HL-60/S4 treated with retinoic acid at 250 ng/mL for 4 days and 3 days (cell line): ENCODE results near the gene DCAF6.
"Not testable (repeated sequence)": the region's sequence is repeated elsewhere in the genome, so short reads cannot be mapped to it uniquely, and the experiment has no call there.

Experiments used
- in situ Hi-C: fragments of 300-500 bp; cut with MboI; formaldehyde crosslinking; loops from 2 replicates; pipeline ENCODE4 v1.7.0; 2022; ENCODE audit warnings: low sequenced_read_pairs

The DCAF6 gene

GRCh38 chr1:167936068-167936929, at the start of gene DCAF6:
Gene DCAF6, plus strand, starts transcription at chr1:167936683. Its CDS starts 229 bp downstream, at chr1:167936912.
- in situ Hi-C loops, result no loop called here

GRCh38 chr1:167887187-167887586, 49.3 kb upstream of the DCAF6 start:
- in situ Hi-C loops, result not testable (repeated sequence)

- in situ Hi-C loops, result no loop called here
Measured at GRCh38 chr1:167890400-167890799, 46.1 kb upstream of the DCAF6 start.

- in situ Hi-C loops, result no loop called here
Measured at GRCh38 chr1:167893798-167894197, 42.7 kb upstream of the DCAF6 start.

GRCh38 chr1:167898578-167899222, 37.8 kb upstream of the DCAF6 start:
- in situ Hi-C loops, result no loop called here

- in situ Hi-C loops, result no loop called here
Measured at GRCh38 chr1:167899253-167899681, 37.2 kb upstream of the DCAF6 start.

GRCh38 chr1:167900907-167901306, 35.6 kb upstream of the DCAF6 start:
- in situ Hi-C loops, result no loop called here

- in situ Hi-C loops, result no loop called here
Measured at GRCh38 chr1:167904652-167905130, 31.8 kb upstream of the DCAF6 start.

- in situ Hi-C loops, result no loop called here
Measured at GRCh38 chr1:167905182-167905581, 31.3 kb upstream of the DCAF6 start.

GRCh38 chr1:167905671-167906070, 30.8 kb upstream of the DCAF6 start:
- in situ Hi-C loops, result no loop called here

- in situ Hi-C loops, result no loop called here
Measured at GRCh38 chr1:167909691-167910180, 26.7 kb upstream of the DCAF6 start.

- in situ Hi-C loops, result no loop called here
Measured at GRCh38 chr1:167910530-167910929, 26.0 kb upstream of the DCAF6 start.

GRCh38 chr1:167911413-167911812, 25.1 kb upstream of the DCAF6 start:
- in situ Hi-C loops, result no loop called here

- in situ Hi-C loops, result no loop called here
Measured at GRCh38 chr1:167912294-167912693, 24.2 kb upstream of the DCAF6 start.

- in situ Hi-C loops, result no loop called here
Measured at GRCh38 chr1:167913895-167914496, 22.5 kb upstream of the DCAF6 start, which contains the start of gene ADCY10. Gene ADCY10, minus strand, starts transcription at chr1:167914134. Its CDS starts 8,994 bp downstream, at chr1:167905140.

GRCh38 chr1:167915569-167915968, 20.9 kb upstream of the DCAF6 start:
- in situ Hi-C loops, result no loop called here

- in situ Hi-C loops, result no loop called here
Measured at GRCh38 chr1:167916766-167917511, 19.5 kb upstream of the DCAF6 start.

GRCh38 chr1:167922023-167922422, 14.5 kb upstream of the DCAF6 start:
- in situ Hi-C loops, result no loop called here

- in situ Hi-C loops, result no loop called here
Measured at GRCh38 chr1:167922611-167923074, 13.8 kb upstream of the DCAF6 start.

GRCh38 chr1:167923324-167924056, 13.0 kb upstream of the DCAF6 start:
- in situ Hi-C loops, result no loop called here
